ENCODE data around the gene GMEB1.
"Not testable (repeated sequence)": the region's sequence is repeated elsewhere in the genome, so short reads cannot be mapped to it uniquely, and the experiment has no call there.

GMEB1 gene

GRCh38 chr1:28675924-28676257, 7.3 kb downstream of the GMEB1 start:
- no peak for DNase-seq

GRCh38 chr1:28680151-28680550, 11.6 kb downstream of the GMEB1 start:
- no peak for DNase-seq

- DNase-seq: no peak
These were observed 14.3 kb downstream of the GMEB1 start for GRCh38 chr1:28682840-28683239.

- no peak for DNase-seq
These were observed 16.4 kb downstream of the GMEB1 start for GRCh38 chr1:28684937-28685336.

- not testable (repeated sequence) for DNase-seq
These were observed 23.0 kb downstream of the GMEB1 start for GRCh38 chr1:28691627-28692026.

- DNase-seq: no peak
These were observed 35.0 kb downstream of the GMEB1 start for GRCh38 chr1:28703629-28704028.

- no peak for DNase-seq
These were observed 47.8 kb downstream of the GMEB1 start for GRCh38 chr1:28716336-28716735.

- DNase-seq: no peak
These were observed 49.6 kb downstream of the GMEB1 start for GRCh38 chr1:28718166-28718565.

GRCh38 chr1:28718586-28719331, 50.2 kb downstream of the GMEB1 start:
- no peak for DNase-seq

GRCh38 chr1:28719332-28719619, 50.7 kb downstream of the GMEB1 start:
- DNase-seq: no peak

GRCh38 chr1:28720376-28720775, 51.8 kb downstream of the GMEB1 start:
- DNase-seq: no peak

- not testable (repeated sequence) for DNase-seq
These were observed 53.3 kb downstream of the GMEB1 start for GRCh38 chr1:28721927-28722326.

GRCh38 chr1:28725365-28725764, 56.8 kb downstream of the GMEB1 start:
- DNase-seq: not testable (repeated sequence)

GRCh38 chr1:28735961-28736449, 67.4 kb downstream of the GMEB1 start:
- DNase-seq: no peak

- peak; percentile 99 for DNase-seq
These were observed 68.1 kb downstream of the GMEB1 start, which contains the start of gene YTHDF2 for GRCh38 chr1:28736450-28737306. TSS of gene YTHDF2 (plus strand) at chr1:28736940. CDS start at chr1:28737121, 181 bp downstream.

- peak; percentile 50 for DNase-seq
These were observed 68.9 kb downstream of the GMEB1 start for GRCh38 chr1:28737307-28738132.

GRCh38 chr1:28740118-28740517, 71.5 kb downstream of the GMEB1 start:
- DNase-seq: no peak

- DNase-seq: no peak
These were observed 75.6 kb downstream of the GMEB1 start for GRCh38 chr1:28744184-28744583.

GRCh38 chr1:28745653-28746173, 77.1 kb downstream of the GMEB1 start:
- no peak for DNase-seq

GRCh38 chr1:28750330-28750729, 81.7 kb downstream of the GMEB1 start:
- DNase-seq: no peak

GRCh38 chr1:28750771-28751294, 82.2 kb downstream of the GMEB1 start:
- DNase-seq: not testable (repeated sequence)

GRCh38 chr1:28751315-28752060, 82.9 kb downstream of the GMEB1 start:
- no peak for DNase-seq

Data from activated CD8-positive, alpha-beta memory T cell treated with anti-CD3 and anti-CD28 coated beads, Interleukin-2, amount 50 U/mL, for 4 hours (primary cell).